HG03378 (cell line): ENCODE measurements around the gene MCC.
"Not testable (repeated sequence)": the region's sequence is repeated elsewhere in the genome, so short reads cannot be mapped to it uniquely, and the experiment has no call there.

Source experiments
- ATAC-seq: cut with Tn5 transposase; IDR thresholded peaks from one replicate; pipeline ENCODE4 v1.9.1; 2021; ENCODE audit warnings: mild to moderate bottlenecking, moderate library complexity; ENCODE audit not compliant: unreplicated experiment

MCC gene

DNA sequence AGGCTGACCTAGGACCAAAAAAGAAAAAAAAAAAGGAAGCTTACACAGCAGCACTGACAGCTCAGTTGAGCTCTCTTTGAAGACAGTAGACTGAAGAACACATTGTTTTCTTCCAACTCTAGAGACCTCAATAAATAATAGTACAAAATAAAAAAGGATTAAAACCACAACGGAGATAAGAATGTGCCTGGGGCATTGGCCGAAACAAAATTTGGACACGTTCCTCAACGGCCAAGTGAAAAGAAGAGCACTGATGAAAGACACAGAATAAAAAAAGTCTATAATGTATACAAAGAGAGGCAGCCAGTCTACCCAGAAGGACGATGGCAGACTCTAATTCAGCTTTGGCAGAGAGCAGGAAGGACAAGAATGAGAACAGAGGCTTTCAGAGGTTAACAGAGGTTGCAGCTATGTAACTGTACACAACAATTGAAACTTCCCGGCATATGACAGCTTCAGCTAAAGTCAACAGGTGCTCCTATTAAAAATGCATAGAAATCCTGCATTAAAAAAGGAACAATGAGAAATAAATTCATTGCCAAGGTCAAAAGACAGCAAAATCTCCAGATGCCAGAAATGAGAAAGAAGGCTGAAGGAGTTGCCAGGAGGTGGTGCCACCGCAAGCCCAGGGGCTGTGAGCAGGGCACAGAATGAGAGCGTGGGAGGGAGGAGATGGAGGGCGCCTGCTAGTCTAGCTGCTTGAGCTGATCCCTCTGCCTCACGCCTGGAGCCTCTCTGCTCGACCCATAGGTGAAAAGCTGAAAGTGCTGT, 397.7 kb downstream of the MCC start:
- no peak for ATAC-seq

GRCh38 chr5:113089653-113090335, 398.5 kb downstream of the MCC start:
- ATAC-seq = no peak

DNA sequence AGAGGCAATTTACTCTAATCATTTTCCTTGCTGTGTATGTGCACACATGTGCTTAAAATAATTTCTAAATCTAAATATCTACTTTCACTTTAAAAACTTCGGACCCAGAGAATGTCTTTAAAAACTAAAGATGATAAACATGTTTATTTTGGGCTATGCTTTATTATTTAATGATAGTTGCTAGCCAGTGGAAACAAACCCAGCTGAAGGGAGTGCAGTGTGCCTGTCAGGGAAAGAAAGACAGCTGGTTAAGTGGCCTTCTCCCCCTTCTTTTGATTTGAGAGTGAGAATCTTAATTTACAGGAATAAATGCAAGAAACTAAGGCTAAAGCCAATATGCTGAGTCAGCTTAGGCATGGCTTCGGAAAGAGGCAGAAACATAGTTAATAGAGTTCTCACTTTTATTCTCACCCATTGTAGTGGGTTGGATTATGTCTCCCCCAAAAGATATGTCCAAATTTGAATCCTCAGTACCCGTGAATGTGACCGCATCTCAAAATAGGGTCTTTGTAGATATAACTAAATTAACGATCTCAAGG, 400.2 kb downstream of the MCC start:
- no peak for ATAC-seq

GRCh38 chr5:113085880-113086409, 402.3 kb downstream of the MCC start:
- no peak for ATAC-seq

DNA sequence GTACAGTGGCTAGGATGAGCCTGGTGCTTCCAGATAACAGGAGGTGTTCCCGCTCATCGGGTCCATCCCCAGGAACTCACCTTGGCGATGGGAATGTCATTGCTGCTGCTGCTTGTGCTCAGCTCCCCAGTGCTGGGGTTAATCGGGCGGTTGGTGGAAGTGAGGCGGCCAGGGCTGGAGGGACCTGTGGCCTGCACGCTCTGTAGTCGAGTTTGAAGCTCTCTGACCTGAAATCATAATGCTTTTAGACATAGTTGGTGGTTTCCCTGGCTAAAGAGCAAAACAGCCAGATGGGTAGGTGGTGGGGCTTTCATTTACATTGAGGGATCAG, 403.2 kb downstream of the MCC start:
- ATAC-seq = no peak

DNA sequence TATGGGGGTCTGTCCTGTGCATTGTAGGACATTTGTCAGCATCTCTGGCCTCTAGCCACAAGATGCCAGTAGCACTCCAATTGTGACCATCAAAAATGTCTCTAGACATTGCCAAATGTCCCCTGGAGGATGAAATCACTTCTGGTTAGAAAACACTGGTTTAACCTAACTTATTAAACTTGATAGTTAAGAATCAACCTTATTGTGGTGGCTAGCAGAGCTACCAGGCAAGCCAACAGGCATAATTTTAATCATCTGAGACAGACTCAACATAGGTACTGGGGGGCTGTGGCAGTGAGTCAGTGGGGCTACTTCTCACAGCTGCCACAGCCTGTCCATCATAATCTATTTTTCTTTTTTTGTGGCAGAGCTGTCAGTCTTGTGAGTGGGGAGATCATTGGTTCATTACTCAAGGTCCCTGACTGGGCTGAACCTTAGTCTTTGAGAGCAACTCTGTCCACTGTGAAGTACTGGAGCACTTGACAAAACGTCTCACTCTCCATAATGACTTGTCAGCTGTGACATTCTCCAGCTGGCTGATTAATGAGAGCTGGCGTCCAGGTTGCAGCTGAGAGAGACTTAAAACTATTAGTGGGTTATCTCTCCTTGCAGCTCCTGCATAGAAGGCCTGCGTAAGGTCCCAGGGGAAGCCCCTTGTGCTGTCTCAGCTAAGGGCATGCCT, 403.7 kb downstream of the MCC start:
- ATAC-seq = no peak

DNA sequence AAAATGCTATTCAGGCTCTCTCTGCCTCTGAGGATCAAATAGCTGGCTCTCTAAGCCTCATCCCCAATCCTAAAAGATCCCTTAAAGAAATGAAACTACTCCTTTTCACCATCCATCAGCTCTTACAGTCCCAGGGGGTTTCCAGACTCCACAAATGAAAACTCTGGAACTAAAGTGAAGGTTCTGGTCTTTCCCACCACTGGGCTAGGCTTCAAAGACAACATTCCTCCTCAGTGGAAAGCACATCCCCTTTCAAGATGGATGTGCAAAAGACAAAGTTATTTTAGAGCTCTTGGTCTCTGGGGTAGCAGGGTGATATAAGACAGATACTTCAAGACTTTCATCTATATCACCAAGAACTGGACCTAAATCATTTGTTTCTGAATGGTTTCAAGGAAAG, 404.8 kb downstream of the MCC start:
- ATAC-seq = no peak

- no peak for ATAC-seq
These were observed 405.7 kb downstream of the MCC start for GRCh38 chr5:113082547-113082905.

DNA sequence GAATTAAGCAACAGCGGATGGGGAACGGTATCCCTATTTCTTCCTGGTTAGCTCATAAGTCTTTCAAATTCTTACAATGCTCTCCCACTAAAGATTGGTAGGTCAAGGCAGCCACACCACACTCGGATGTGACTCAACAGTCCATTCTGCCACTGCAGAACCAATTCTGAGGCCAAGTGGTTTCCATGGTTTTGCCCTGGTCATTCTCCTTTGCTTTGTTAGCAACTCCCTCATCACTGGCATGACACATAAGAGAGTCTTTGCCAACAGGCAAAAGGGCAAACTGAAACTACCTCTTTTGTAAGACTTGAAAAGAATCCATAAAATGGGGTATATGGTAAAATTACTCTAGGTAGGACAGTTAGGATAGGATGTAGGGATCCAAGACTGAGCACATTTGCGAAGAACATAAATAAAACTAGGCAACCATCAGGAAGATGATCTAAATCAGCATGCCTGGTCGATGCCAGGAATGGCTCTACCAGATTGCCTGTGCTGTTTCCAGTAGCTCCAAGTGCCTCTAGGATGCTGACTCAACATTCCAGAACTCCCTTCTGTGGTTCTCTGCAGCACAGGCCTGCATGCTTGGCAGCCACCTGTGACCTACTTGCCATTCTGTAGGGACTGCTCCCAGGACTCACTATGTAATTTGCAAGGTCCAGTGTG, 406.2 kb downstream of the MCC start:
- no peak for ATAC-seq

DNA sequence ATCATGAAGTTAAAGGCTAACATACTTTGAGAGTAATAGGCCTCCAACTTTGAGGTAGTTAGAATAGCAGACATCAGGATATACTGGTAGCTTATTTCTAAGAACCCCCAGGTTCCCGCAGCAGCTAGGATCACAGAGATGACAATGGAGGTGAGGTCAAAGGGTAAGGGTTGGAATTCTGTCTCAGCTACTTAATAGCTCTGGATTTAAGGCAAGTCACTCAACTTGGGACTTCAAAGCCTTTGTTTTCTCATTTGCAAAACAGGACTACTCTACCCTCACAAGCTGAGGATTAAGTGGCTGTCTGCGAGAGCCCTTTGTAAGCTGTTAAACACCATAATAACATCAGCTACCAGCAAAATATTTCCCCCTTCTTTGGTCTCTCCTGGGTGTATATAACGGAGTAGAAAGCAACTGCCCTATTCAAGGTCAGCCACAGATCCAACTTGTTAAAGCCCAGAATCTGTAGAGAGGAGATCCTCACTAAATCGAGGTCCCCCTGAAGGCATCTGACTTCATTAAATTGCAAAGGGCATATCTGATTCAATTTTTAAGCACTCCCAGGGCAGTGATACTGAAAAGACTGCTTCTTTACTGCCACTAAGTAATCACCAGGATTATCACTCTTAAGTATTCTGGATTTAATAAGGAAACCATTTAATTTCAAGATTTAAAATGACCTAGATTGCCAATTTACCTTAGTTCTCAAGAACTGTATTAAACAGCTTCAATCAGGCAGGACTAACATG, 407.0 kb downstream of the MCC start:
- no peak for ATAC-seq

DNA sequence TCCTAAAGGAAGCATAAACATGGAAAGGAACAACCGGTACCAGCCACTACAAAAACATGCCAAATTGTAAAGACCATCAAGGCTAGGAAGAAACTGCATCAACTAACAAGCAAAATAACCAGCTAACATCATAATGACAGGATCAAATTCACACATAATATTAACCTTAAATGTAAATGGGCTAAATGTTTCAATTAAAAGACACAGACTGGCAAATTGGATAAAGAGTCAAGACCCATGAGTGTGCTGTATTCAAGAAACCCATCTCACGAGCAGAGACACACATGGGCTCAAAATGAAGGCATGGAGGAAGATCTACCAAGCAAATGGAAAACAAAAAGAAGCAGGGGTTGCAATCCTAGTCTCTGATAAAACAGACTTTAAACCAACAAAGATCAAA, 411.6 kb downstream of the MCC start:
- not testable (repeated sequence) for ATAC-seq

DNA sequence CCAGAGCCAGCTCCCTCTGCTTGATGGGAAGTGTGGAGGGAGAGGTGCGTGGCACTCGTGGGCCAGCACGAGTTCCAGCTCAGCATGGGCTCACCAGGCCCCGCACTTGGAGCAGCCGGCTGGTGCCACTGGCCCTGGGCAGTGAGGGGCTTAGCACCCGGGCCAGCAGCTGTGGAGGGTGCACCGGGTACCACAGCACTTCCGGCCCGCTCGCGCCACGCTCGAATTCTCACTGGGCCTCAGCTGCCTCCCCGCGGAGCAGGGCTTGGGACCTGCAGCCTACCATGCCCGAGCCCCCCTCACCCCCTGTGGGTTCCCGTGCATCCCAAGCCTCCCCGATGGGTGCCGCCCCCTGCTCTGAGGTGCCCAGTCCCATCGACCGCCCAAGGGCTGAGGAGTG, 413.2 kb downstream of the MCC start:
- ATAC-seq = no peak

GRCh38 chr5:113073629-113074034, 414.6 kb downstream of the MCC start:
- ATAC-seq = not testable (repeated sequence)

DNA sequence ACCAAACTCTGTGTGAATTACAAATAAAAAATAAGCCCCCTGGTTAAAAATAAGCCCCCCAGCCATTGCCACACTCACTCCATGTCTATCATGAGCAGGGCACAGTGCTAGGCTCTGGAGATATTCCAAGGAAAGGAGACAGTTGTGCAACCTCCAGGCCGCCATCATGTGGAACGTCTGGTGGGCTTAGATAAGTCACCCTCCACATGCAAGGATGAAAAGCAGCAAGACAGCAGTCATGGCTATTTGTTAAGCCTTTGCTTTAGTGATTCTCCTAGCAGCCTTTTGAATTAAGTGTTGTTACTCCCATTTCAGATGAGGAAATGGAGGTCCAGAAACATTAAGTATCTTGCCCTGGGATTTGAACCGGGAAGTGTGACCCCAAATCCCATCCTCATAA, 416.9 kb downstream of the MCC start:
- no peak for ATAC-seq

- no peak for ATAC-seq
These were observed 417.4 kb downstream of the MCC start for GRCh38 chr5:113070901-113071300.

DNA sequence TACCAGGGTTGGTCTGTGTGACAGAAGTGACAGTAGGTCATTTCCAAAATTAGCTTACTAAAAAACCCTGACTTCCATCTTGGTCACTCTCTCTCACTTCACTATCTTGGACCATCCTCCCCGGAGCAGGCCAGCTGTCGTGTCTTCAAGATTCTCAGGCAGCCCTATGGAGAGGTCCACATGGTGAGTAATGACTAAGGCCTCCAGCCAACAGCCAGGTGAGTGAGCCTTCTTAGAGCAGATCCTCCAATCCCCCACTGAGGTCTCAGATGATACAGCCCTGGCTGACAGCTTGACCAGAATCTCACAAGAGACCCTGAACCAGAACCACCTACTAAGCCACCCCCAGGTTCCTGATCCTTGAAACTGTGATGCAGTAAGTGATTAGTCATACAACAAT, 419.7 kb downstream of the MCC start:
- ATAC-seq = no peak

GRCh38 chr5:113067635-113068344, 420.5 kb downstream of the MCC start:
- no peak for ATAC-seq

DNA sequence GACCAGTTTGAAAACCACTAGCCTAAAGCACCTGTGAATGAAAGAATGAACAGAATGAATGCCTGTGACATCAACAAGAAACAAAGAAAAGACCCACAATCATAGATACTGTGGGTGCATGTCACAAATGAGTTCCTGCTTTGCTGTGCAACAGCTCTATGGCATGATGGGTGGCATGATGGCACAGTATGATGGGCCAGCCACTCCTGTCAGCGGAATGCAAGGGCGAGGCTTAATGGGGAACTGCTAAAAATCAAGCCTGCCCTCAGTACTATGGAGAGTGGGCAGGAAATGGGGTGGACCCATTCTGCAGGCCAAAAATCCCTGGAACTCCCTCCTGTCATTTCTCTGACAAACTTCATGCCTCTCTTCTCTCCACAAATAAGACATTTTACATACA, 422.6 kb downstream of the MCC start:
- no peak for ATAC-seq

DNA sequence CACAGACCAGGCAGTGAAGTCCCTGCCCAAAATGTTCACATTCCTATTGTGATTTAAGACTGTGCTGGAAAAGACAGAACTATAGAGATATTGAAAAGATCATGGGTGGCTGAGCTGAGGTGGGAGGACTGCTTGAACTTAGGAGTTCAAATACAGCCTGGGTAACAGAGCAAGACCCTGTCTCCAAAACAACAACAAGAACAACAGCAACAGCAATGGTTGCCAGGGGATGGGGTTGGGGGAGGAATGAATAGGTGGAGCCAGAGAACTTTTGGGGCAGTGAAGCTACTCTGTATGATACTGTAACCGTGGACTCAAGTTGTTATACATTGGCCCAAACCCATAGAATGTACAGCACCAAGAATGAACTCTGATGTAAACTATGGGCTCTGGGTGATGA, 423.4 kb downstream of the MCC start:
- ATAC-seq = no peak

DNA sequence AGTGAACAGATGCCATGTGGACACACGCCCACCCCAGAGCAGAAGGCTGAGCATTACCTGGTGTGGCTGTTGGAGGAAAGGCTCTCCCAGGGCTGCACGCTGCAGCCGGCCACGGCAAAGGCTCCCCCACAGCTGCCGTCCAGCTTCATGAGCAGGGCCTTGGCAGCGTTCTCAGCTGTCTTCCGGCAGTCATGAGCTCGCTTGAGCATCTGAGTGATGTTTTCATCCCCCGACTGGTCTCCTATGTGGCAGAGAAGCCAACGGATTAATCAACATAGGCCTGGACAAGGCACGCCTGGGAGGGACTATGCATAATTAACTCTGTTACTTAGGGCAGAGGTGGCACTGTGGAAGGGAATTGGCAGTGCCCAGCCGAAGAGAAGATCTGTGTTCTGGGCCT, 424.3 kb downstream of the MCC start:
- no peak for ATAC-seq
